HG03354 (cell line): ENCODE data around the gene CHSY3.

Experiments used
- ATAC-seq: cut with Tn5 transposase; IDR thresholded peaks from one replicate; pipeline ENCODE4 v1.9.1; 2021; ENCODE audit warnings: mild to moderate bottlenecking; ENCODE audit not compliant: unreplicated experiment, poor library complexity, severe bottlenecking

CHSY3 gene

GRCh38 chr5:129943936-129944335 is 39.7 kb downstream of the CHSY3 start:
- no peak for ATAC-seq

- ATAC-seq: no peak
These were observed 40.8 kb downstream of the CHSY3 start for GRCh38 chr5:129945028-129945427.

- no peak for ATAC-seq
These were observed 41.6 kb downstream of the CHSY3 start for GRCh38 chr5:129945774-129946270.

- no peak for ATAC-seq
These were observed 46.8 kb downstream of the CHSY3 start for GRCh38 chr5:129951039-129951438.

GRCh38 chr5:129958581-129958980 is 54.3 kb downstream of the CHSY3 start:
- no peak for ATAC-seq

GRCh38 chr5:129960831-129961230 is 56.6 kb downstream of the CHSY3 start:
- ATAC-seq: no peak

GRCh38 chr5:129962506-129962905 is 58.2 kb downstream of the CHSY3 start:
- no peak for ATAC-seq

GRCh38 chr5:129963359-129963758 is 59.1 kb downstream of the CHSY3 start:
- ATAC-seq: no peak

GRCh38 chr5:129966071-129966470 is 61.8 kb downstream of the CHSY3 start:
- no peak for ATAC-seq

- ATAC-seq: no peak
These were observed 67.4 kb downstream of the CHSY3 start for GRCh38 chr5:129971714-129972113.

GRCh38 chr5:129972465-129973141 is 68.3 kb downstream of the CHSY3 start:
- ATAC-seq: no peak

- no peak for ATAC-seq
These were observed 69.6 kb downstream of the CHSY3 start for GRCh38 chr5:129973716-129974426.

GRCh38 chr5:129977810-129978209 is 73.5 kb downstream of the CHSY3 start:
- peak; percentile 98 for ATAC-seq

GRCh38 chr5:129978270-129978669 is 74.0 kb downstream of the CHSY3 start:
- ATAC-seq: peak; percentile 13

GRCh38 chr5:129988453-129988852 is 84.2 kb downstream of the CHSY3 start:
- ATAC-seq: no peak

GRCh38 chr5:129991780-129992179 is 87.5 kb downstream of the CHSY3 start:
- ATAC-seq: no peak

GRCh38 chr5:129996896-129997295 is 92.6 kb downstream of the CHSY3 start:
- ATAC-seq: no peak

GRCh38 chr5:130000460-130000859 is 96.2 kb downstream of the CHSY3 start:
- ATAC-seq: no peak

GRCh38 chr5:130002183-130002582 is 97.9 kb downstream of the CHSY3 start:
- ATAC-seq: no peak

- no peak for ATAC-seq
These were observed 98.6 kb downstream of the CHSY3 start for GRCh38 chr5:130002876-130003275.

- ATAC-seq: no peak
These were observed 107.7 kb downstream of the CHSY3 start for GRCh38 chr5:130011986-130012385.
